SK-N-SH treated with all-trans-retinoic acid at 6 μM for 48 hours (cell line): ENCODE data around the gene RPRML.

Experiments
- ATAC-seq: fragments of 200-7000 bp; cut with Tn5 transposase; 3 replicates; pipeline ENCODE4 v1.9.1; 2020; ENCODE audit warnings: mild to moderate bottlenecking, moderate library complexity
- ARNTL ChIP-seq: fragments of 450-650 bp; formaldehyde crosslinking; IDR thresholded peaks from 2 replicates; pipeline ENCODE4 v1.5.0; 2020; ENCODE audit warnings: low read depth, mild to moderate bottlenecking, moderate library complexity, borderline replicate concordance
- BACH2 ChIP-seq: fragments of 250-450 bp; sonication (Bioruptor Pico); IDR thresholded peaks from 2 replicates; pipeline ENCODE4 v1.9.0; 2021; ENCODE audit warnings: mild to moderate bottlenecking, borderline replicate concordance
- CREB5 ChIP-seq: fragments of 250-450 bp; sonication (Bioruptor Pico); IDR thresholded peaks from 2 replicates; pipeline ENCODE4 v1.5.1; 2020; ENCODE audit warnings: low read depth, mild to moderate bottlenecking, moderate library complexity
- CSDC2 ChIP-seq: fragments of 250-450 bp; sonication (Bioruptor Pico); IDR thresholded peaks from 2 replicates; pipeline ENCODE4 v1.5.0; 2020; ENCODE audit warnings: mild to moderate bottlenecking, moderate library complexity
- ESRRG ChIP-seq: fragments of 250-450 bp; sonication (Bioruptor Pico); IDR thresholded peaks from 2 replicates; pipeline ENCODE4 v1.6.1; 2021; ENCODE audit warnings: mild to moderate bottlenecking
- ISL1 ChIP-seq: fragments of 250-450 bp; sonication (Bioruptor Pico); IDR thresholded peaks from 2 replicates; pipeline ENCODE4 v2.1.2; 2022; ENCODE audit warnings: mild to moderate bottlenecking, moderate library complexity
- OSR1 ChIP-seq: fragments of 250-450 bp; sonication (Bioruptor Pico); IDR thresholded peaks from 2 replicates; pipeline ENCODE4 v1.8.0; 2022; ENCODE audit warnings: moderate library complexity, mild to moderate bottlenecking, inconsistent platforms
- PPARA ChIP-seq: fragments of 250-450 bp; sonication (Bioruptor Pico); IDR thresholded peaks from 2 replicates; pipeline ENCODE4 v1.5.0; 2020; ENCODE audit warnings: mild to moderate bottlenecking, borderline replicate concordance
- RARB ChIP-seq: fragments of 250-450 bp; sonication (Bioruptor Pico); IDR thresholded peaks from 2 replicates; pipeline ENCODE4 v1.8.0; 2021; ENCODE audit warnings: mild to moderate bottlenecking, moderate library complexity
- TCF4 ChIP-seq: fragments of 250-450 bp; sonication (Bioruptor Pico); IDR thresholded peaks from 2 replicates; pipeline ENCODE4 v1.8.0; 2021; ENCODE audit warnings: mild to moderate bottlenecking, moderate library complexity, borderline replicate concordance
- TOX ChIP-seq: fragments of 250-450 bp; sonication (Bioruptor Pico); IDR thresholded peaks from 2 replicates; pipeline ENCODE4 v1.8.0; 2021; ENCODE audit warnings: mild to moderate bottlenecking, moderate library complexity, borderline replicate concordance
- ZC3H10 ChIP-seq: fragments of 250-450 bp; sonication (Bioruptor Pico); IDR thresholded peaks from 2 replicates; pipeline ENCODE4 v1.5.1; 2021; ENCODE audit warnings: mild to moderate bottlenecking, moderate library complexity
- ZFP30 ChIP-seq: fragments of 450-650 bp; formaldehyde crosslinking; IDR thresholded peaks from 2 replicates; pipeline ENCODE4 v1.5.0; 2022; ENCODE audit warnings: mild to moderate bottlenecking, moderate library complexity
- ZNF565 ChIP-seq: fragments of 450-650 bp; formaldehyde crosslinking; conservative IDR thresholded peaks from 2 replicates; pipeline ENCODE4 v1.5.0; 2020; ENCODE audit warnings: low read depth, mild to moderate bottlenecking, moderate library complexity
- ZNF8 ChIP-seq: fragments of 450-650 bp; formaldehyde crosslinking; IDR thresholded peaks from 2 replicates; pipeline ENCODE4 v1.5.0; 2020; ENCODE audit warnings: mild to moderate bottlenecking, moderate library complexity
- TF ChIP-seq, protein P1 (sequence below): fragments of 250-450 bp; sonication (Bioruptor Pico); IDR thresholded peaks from 2 replicates; pipeline ENCODE4 v1.5.0; 2020; ENCODE audit warnings: mild to moderate bottlenecking, moderate library complexity
- TF ChIP-seq, protein P2 (sequence below): fragments of 250-450 bp; sonication (Bioruptor Pico); IDR thresholded peaks from 2 replicates; pipeline ENCODE4 v1.5.1; 2021; ENCODE audit warnings: mild to moderate bottlenecking, moderate library complexity
- TF ChIP-seq, protein P3 (sequence below): fragments of 250-450 bp; sonication (Bioruptor Pico); IDR thresholded peaks from 2 replicates; pipeline ENCODE4 v1.8.0; 2021; ENCODE audit warnings: low read depth, mild to moderate bottlenecking, moderate library complexity, borderline replicate concordance

The RPRML gene

DNA sequence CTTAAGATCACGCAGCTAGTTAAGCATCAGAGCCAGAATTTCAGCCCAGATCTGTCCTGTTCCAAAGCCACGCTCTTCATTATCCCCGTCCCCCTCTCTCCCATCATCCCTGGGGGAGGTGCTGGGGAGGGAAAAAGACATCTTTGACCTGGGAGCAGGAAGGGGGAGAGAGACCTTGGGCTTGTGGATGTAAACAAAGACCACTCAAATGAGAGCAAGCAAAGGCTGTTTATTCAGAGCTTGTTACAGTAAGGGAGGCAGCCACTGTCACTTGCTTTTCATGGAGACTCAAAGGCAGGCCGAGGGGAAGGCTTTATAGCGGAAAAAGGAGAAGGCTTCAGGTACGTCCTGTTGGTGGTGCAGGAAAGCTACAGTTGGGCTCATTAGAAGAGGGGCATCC is 3.5 kb upstream of the RPRML start:
- ATAC-seq: no peak
- TF ChIP-seq CSDC2 (CRISPR knock-in tag): no peak
- no peak for TF ChIP-seq OSR1 (CRISPR knock-in tag)
- TF ChIP-seq ZFP30 (CRISPR knock-in tag): no peak
- TF ChIP-seq RARB (CRISPR knock-in tag): no peak
- TF ChIP-seq, protein P1, sequence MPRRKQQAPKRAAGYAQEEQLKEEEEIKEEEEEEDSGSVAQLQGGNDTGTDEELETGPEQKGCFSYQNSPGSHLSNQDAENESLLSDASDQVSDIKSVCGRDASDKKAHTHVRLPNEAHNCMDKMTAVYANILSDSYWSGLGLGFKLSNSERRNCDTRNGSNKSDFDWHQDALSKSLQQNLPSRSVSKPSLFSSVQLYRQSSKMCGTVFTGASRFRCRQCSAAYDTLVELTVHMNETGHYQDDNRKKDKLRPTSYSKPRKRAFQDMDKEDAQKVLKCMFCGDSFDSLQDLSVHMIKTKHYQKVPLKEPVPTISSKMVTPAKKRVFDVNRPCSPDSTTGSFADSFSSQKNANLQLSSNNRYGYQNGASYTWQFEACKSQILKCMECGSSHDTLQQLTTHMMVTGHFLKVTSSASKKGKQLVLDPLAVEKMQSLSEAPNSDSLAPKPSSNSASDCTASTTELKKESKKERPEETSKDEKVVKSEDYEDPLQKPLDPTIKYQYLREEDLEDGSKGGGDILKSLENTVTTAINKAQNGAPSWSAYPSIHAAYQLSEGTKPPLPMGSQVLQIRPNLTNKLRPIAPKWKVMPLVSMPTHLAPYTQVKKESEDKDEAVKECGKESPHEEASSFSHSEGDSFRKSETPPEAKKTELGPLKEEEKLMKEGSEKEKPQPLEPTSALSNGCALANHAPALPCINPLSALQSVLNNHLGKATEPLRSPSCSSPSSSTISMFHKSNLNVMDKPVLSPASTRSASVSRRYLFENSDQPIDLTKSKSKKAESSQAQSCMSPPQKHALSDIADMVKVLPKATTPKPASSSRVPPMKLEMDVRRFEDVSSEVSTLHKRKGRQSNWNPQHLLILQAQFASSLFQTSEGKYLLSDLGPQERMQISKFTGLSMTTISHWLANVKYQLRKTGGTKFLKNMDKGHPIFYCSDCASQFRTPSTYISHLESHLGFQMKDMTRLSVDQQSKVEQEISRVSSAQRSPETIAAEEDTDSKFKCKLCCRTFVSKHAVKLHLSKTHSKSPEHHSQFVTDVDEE: no peak
- no peak for TF ChIP-seq ZNF565 (CRISPR knock-in tag)
- no peak for TF ChIP-seq ESRRG
- no peak for TF ChIP-seq PPARA
- TF ChIP-seq CREB5: no peak
- no peak for TF ChIP-seq ZNF8 (CRISPR knock-in tag)
- no peak for TF ChIP-seq TCF4 (CRISPR knock-in tag)

DNA sequence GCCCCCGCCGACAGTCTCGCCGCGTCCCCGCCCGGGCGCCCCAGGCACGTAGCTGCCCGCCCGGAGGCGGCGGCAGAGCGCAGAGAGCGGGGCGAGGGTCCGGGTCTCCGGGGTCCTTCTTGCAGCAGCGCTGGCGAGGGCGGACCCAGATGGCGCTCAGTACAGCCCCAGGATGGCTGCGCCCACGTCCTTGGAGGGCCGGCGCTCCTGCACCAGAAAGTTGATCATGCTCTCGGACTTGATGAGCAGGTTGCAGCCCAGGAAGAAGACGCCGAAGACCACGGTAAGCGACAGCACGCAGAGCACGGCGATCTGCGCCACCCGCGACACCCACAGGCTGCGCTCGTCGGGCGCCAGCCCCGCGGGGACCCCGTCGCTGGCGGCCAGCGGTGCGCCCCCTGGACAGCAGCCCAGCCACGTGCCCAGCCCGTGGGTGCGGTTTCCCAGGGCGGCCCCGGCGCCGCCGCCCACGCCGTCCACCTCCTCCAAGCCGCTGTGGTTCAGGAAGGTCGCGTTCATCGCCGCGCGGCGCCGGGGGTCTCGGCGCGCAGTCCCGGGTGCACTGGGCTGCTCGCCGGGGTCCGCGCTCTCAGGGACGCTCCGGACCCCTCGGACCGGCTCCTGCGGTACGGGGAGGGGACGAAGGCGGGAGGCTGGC is 435 bp downstream of the RPRML start:
- ATAC-seq: peak; percentile 30
- TF ChIP-seq, protein P1: no peak
- TF ChIP-seq, all 23 proteins: peak for 0

DNA sequence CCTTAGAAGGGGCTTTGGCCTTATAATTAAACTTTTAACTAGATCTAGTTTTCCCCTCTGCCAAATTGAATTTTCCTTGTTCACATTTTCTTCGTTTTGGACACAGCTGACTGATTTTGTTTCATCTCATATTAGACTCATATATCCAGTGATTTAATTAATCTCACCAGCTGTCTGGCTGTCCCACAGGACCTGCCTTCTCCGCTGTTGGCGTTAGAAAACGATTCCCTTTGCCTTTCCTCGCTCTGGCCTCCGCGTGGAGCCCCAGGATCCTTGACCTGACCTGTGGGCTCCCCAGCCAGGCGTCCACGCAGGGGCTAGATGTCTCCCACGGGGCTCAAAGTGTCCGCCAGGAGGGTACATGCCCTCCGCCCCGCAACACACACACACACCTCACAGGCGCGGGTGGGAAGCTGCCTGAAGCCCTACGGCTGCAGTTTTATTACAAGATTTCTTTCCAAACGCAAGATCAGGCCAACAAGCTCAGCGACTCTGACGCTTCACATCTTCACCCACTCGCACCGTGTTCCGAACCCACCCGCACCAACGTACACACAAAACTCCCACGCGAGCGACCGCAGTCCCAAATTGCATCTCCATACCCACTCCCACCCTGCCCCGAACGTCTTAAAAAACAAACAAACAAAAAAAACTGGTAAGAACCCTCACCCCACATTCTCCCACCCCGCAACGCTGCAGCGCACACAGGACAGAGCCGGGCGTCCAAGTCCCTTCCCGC is 1.1 kb downstream of the RPRML start:
- ATAC-seq: no peak; the same call in 1 of the 3 replicates
- TF ChIP-seq PPARA: no peak
- no peak for TF ChIP-seq OSR1 (CRISPR knock-in tag)
- no peak for TF ChIP-seq ESRRG
- TF ChIP-seq, all 23 proteins: peak for 0

DNA sequence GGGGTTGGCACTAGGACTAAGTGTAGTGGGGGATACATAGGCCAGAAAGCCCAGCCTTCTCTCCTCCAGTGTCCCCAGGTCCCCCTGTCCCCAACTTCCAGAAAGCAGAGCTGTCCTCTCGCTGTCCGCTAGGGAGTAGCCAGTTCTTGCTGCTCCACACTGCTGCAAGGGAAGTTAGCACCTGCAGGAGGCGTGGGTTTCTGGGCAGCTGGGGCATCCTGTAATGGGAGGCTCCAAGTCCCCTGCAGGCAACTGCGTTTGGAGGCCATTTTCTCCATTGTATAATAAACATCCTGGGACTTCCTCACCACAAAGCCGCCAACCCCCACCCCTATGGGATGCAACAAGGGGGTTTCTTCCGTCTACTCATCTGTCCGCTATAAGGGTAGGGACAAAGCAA is 1.7 kb downstream of the RPRML start:
- peak; percentile 58 for ATAC-seq
- TF ChIP-seq OSR1 (CRISPR knock-in tag) (no peak), ZNF565 (CRISPR knock-in tag) (no peak)

DNA sequence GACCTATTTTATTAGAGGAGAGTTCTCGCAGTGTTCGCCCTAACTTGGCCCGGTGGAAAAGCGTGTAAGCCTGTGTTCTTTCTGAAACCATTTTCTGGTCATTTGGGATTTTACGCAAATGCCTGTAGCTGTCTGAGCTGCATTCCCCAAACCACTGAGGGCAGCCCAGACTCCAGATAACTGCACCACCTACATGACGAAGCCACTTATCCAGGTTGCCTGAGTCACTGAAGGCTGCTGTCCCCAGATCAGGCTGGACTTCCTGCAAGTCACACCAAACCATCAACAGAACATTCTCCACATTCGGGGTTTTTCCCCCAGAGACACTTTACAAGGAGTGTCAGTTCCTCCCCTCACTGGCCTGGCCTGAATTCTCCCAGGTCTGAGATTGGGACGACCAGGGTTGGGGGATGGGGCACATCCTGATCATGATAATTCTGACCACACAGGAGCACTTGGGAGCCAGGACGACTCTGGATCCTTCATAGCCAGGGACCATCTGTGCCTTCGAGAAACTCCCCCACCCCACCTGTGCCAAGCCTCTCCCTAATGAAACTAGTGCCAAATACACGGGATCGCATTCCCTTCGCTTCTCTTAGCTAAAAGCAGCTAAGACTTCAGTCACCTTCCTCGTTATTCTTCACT is 2.3 kb downstream of the RPRML start:
- ATAC-seq: no peak
- TF ChIP-seq BACH2 (CRISPR knock-in tag) (no peak), ZC3H10 (CRISPR knock-in tag) (no peak), ESRRG (no peak), ZNF8 (CRISPR knock-in tag) (no peak), ISL1 (CRISPR knock-in tag) (no peak), PPARA (no peak), TCF4 (CRISPR knock-in tag) (no peak), TOX (CRISPR knock-in tag) (no peak), ZFP30 (CRISPR knock-in tag) (no peak), OSR1 (CRISPR knock-in tag) (no peak), CSDC2 (CRISPR knock-in tag) (no peak), ARNTL (no peak)
- TF ChIP-seq, protein P2, sequence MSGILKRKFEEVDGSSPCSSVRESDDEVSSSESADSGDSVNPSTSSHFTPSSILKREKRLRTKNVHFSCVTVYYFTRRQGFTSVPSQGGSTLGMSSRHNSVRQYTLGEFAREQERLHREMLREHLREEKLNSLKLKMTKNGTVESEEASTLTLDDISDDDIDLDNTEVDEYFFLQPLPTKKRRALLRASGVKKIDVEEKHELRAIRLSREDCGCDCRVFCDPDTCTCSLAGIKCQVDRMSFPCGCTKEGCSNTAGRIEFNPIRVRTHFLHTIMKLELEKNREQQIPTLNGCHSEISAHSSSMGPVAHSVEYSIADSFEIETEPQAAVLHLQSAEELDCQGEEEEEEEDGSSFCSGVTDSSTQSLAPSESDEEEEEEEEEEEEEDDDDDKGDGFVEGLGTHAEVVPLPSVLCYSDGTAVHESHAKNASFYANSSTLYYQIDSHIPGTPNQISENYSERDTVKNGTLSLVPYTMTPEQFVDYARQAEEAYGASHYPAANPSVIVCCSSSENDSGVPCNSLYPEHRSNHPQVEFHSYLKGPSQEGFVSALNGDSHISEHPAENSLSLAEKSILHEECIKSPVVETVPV (CRISPR knock-in tag): no peak
- TF ChIP-seq, protein P3, sequence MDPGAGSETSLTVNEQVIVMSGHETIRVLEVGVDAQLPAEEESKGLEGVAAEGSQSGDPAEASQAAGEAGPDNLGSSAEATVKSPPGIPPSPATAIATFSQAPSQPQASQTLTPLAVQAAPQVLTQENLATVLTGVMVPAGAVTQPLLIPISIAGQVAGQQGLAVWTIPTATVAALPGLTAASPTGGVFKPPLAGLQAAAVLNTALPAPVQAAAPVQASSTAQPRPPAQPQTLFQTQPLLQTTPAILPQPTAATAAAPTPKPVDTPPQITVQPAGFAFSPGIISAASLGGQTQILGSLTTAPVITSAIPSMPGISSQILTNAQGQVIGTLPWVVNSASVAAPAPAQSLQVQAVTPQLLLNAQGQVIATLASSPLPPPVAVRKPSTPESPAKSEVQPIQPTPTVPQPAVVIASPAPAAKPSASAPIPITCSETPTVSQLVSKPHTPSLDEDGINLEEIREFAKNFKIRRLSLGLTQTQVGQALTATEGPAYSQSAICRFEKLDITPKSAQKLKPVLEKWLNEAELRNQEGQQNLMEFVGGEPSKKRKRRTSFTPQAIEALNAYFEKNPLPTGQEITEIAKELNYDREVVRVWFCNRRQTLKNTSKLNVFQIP (CRISPR knock-in tag): no peak
- TF ChIP-seq, protein P1: no peak
